ENCODE data around the gene APBA2.

APBA2 gene

GRCh38 chr15:29078541-29078940 lies 192.8 kb downstream of the APBA2 start:
- no peak for DNase-seq
- no peak for TF ChIP-seq EZH2 (optimal IDR thresholded peaks at IDR 0.05; ENCODE audit: low read depth, low read length)
- no peak for TF ChIP-seq EZH2phosphoT487 (IDR thresholded peaks at IDR 0.05; ENCODE audit: low read length)
- no peak for TF ChIP-seq CTCF (IDR thresholded peaks at IDR 0.05; ENCODE audit: low read length)
- Histone ChIP-seq H3F3A (ENCODE audit: insufficient read depth, low read length) (no peaks in the 10 kb centered on the region), H3K9ac (ENCODE audit: low read length) (no peak overlapping the region), H3K9me2 (replicated peaks; ENCODE audit: insufficient read depth, low read length) (no peaks in the 10 kb centered on the region), H3K4me2 (ENCODE audit: low read depth, low read length) (no peak overlapping the region), H3K36me3 (replicated peaks; ENCODE audit: insufficient read depth, low read length) (no peaks in the 10 kb centered on the region), H3K9me3 (replicated peaks; ENCODE audit: insufficient read depth, low read length) (no peaks in the 10 kb centered on the region), H3K27ac (ENCODE audit: low read length) (no peak overlapping the region), H3K4me1 (ENCODE audit: low read length) (no peaks in the 10 kb centered on the region), H3K4me3 (ENCODE audit: low read length) (no peak overlapping the region), H4K20me1 (ENCODE audit: insufficient read depth, low read length) (no peaks in the 10 kb centered on the region), H2AFZ (ENCODE audit: low read length) (no peak overlapping the region), H3K27me3 (replicated peaks; ENCODE audit: insufficient read depth, low read length) (no peaks in the 10 kb centered on the region), H3K79me2 (ENCODE audit: low read length) (no peaks in the 10 kb centered on the region)

DNA sequence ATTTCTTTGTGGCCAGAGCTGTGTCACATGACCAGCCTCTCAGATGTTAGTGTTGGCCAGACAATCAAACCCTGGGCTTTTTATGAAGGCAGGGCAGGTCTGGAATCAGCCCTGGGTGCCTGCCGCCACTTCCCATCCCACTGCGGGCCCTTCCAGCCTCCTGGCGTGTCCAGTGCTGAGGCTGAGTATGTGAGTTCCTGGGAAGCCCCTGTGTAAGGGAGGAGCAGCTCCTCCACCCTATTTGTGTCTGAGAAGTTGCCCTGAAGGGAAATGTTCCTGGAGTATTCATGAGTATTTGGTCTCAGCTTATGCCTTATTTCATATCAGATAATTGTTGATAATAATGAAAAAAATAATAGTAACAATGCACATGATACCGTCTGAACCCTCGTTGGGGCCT lies 193.7 kb downstream of the APBA2 start:
- H3K9me2 ChIP-seq (replicated peaks; ENCODE audit: insufficient read depth, low read length), result no peaks in the 10 kb centered on the region
- no peak for TF ChIP-seq EZH2phosphoT487 (IDR thresholded peaks at IDR 0.05; ENCODE audit: low read length)
- no peak for TF ChIP-seq CTCF (IDR thresholded peaks at IDR 0.05; ENCODE audit: low read length)
- TF ChIP-seq EZH2 (optimal IDR thresholded peaks at IDR 0.05; ENCODE audit: low read depth, low read length), result no peak
- H3K9ac ChIP-seq (ENCODE audit: low read length), result no peak overlapping the region
- H3F3A ChIP-seq (ENCODE audit: insufficient read depth, low read length), result no peaks in the 10 kb centered on the region
- no peaks in the 10 kb centered on the region for H3K4me1 ChIP-seq (ENCODE audit: low read length)
- H3K79me2 ChIP-seq (ENCODE audit: low read length), result no peaks in the 10 kb centered on the region
- DNase-seq, result no peak
- no peaks in the 10 kb centered on the region for H3K9me3 ChIP-seq (replicated peaks; ENCODE audit: insufficient read depth, low read length)
- no peak overlapping the region for H3K27ac ChIP-seq (ENCODE audit: low read length)
- no peaks in the 10 kb centered on the region for H4K20me1 ChIP-seq (ENCODE audit: insufficient read depth, low read length)
- no peaks in the 10 kb centered on the region for H3K36me3 ChIP-seq (replicated peaks; ENCODE audit: insufficient read depth, low read length)
- H3K27me3 ChIP-seq (replicated peaks; ENCODE audit: insufficient read depth, low read length), result no peaks in the 10 kb centered on the region
- H3K4me2 ChIP-seq (ENCODE audit: low read depth, low read length), result no peak overlapping the region
- no peak overlapping the region for H3K4me3 ChIP-seq (ENCODE audit: low read length)
- no peak overlapping the region for H2AFZ ChIP-seq (ENCODE audit: low read length)

DNA sequence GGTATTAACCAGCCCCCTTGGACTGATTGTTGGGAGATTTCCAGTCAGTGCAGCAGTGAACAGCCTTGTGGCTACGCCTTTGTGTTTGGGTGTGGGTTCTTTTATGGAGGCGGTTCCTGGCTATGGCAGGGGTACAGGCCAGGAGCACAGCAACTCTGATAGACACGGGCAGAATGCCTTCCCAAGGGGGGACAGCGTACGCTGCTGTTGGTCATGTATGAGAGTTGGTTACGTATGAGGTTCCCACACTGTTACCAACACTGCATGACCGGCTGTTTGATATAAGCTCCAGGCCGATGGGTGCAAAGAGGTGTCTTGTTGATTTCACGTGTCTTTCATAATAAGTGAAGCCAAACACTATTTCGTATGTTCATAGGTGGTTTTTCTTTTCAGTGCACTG lies 196.0 kb downstream of the APBA2 start:
- Histone ChIP-seq H3K79me2 (ENCODE audit: low read length) (no peaks in the 10 kb centered on the region), H3K27me3 (replicated peaks; ENCODE audit: insufficient read depth, low read length) (no peaks in the 10 kb centered on the region), H3K27ac (ENCODE audit: low read length) (no peak overlapping the region), H3K36me3 (replicated peaks; ENCODE audit: insufficient read depth, low read length) (no peaks in the 10 kb centered on the region), H2AFZ (ENCODE audit: low read length) (no peak overlapping the region), H3K9me2 (replicated peaks; ENCODE audit: insufficient read depth, low read length) (no peaks in the 10 kb centered on the region), H3K4me3 (ENCODE audit: low read length) (no peak overlapping the region), H4K20me1 (ENCODE audit: insufficient read depth, low read length) (no peaks in the 10 kb centered on the region), H3F3A (ENCODE audit: insufficient read depth, low read length) (no peaks in the 10 kb centered on the region), H3K9ac (ENCODE audit: low read length) (no peak overlapping the region), H3K4me1 (ENCODE audit: low read length) (no peaks in the 10 kb centered on the region), H3K9me3 (replicated peaks; ENCODE audit: insufficient read depth, low read length) (no peaks in the 10 kb centered on the region), H3K4me2 (ENCODE audit: low read depth, low read length) (no peak overlapping the region)
- no peak for DNase-seq
- TF ChIP-seq CTCF (IDR thresholded peaks at IDR 0.05; ENCODE audit: low read length) (no peak), EZH2 (optimal IDR thresholded peaks at IDR 0.05; ENCODE audit: low read depth, low read length) (no peak), EZH2phosphoT487 (IDR thresholded peaks at IDR 0.05; ENCODE audit: low read length) (no peak)

Measured in MM.1S (cell line).